T-helper 1 cell treated with Interleukin-12 subunit alpha and Interleukin-12 subunit beta and Interleukin-4 antibody, amounts not matched to agents 30 μg/mL and 1 μg/mL, for 36 hours (primary cell): Measurements from ENCODE around the gene NEO1.
"Not testable (repeated sequence)": the region's sequence is repeated elsewhere in the genome, so short reads cannot be mapped to it uniquely, and the experiment has no call there.

Experiments
- H3K27ac Mint-ChIP-seq: one replicate; pipeline ENCODE4 v1.8.0; 2021; ENCODE audit warnings: mild to moderate bottlenecking, mixed read lengths
- H3K27me3 Mint-ChIP-seq: one replicate; pipeline ENCODE4 v1.8.0; 2021; ENCODE audit warnings: low read depth, mixed read lengths
- H3K36me3 Mint-ChIP-seq: one replicate; pipeline ENCODE4 v1.8.0; 2021; ENCODE audit warnings: low read depth, mixed read lengths
- H3K4me1 Mint-ChIP-seq: one replicate; pipeline ENCODE4 v1.8.0; 2021; ENCODE audit warnings: low read depth, mixed read lengths
- H3K4me3 Mint-ChIP-seq: one replicate; pipeline ENCODE4 v1.8.0; 2021; ENCODE audit warnings: mild to moderate bottlenecking, moderate library complexity, mixed read lengths
- H3K9me3 Mint-ChIP-seq: one replicate; pipeline ENCODE4 v1.8.0; 2021; ENCODE audit warnings: mixed read lengths

The NEO1 gene

GRCh38 chr15:73212424-73212823 lies 160.2 kb downstream of the NEO1 start:
- H3K36me3 Mint-ChIP-seq: no peaks in the 10 kb centered on the region
- H3K27me3 Mint-ChIP-seq: peaks cover 6% of the 10 kb centered on the region
- H3K27ac Mint-ChIP-seq: no peak overlapping the region
- H3K4me1 Mint-ChIP-seq: no peaks in the 10 kb centered on the region
- H3K4me3 Mint-ChIP-seq: no peak overlapping the region
- H3K9me3 Mint-ChIP-seq: no peaks in the 10 kb centered on the region

- not testable (repeated sequence) for H3K4me1 Mint-ChIP-seq, H3K9me3 Mint-ChIP-seq, H3K4me3 Mint-ChIP-seq, H3K27ac Mint-ChIP-seq, H3K36me3 Mint-ChIP-seq, H3K27me3 Mint-ChIP-seq
Measured at GRCh38 chr15:73221450-73221849, 169.2 kb downstream of the NEO1 start.

- Mint-ChIP-seq H3K27me3 (no peaks in the 10 kb centered on the region), H3K9me3 (no peaks in the 10 kb centered on the region), H3K36me3 (no peaks in the 10 kb centered on the region), H3K4me3 (no peak overlapping the region), H3K27ac (no peak overlapping the region), H3K4me1 (peaks cover 1% of the 10 kb centered on the region)
Measured at GRCh38 chr15:73225358-73226015, 173.2 kb downstream of the NEO1 start.

- Mint-ChIP-seq H3K4me1 (peaks cover 1% of the 10 kb centered on the region), H3K9me3 (no peaks in the 10 kb centered on the region), H3K27me3 (no peaks in the 10 kb centered on the region), H3K36me3 (no peaks in the 10 kb centered on the region), H3K27ac (no peak overlapping the region), H3K4me3 (no peak overlapping the region)
Measured at GRCh38 chr15:73226093-73226814, 174.0 kb downstream of the NEO1 start.

- Mint-ChIP-seq H3K27me3 (no peaks in the 10 kb centered on the region), H3K36me3 (no peaks in the 10 kb centered on the region), H3K4me3 (no peak overlapping the region), H3K9me3 (no peaks in the 10 kb centered on the region), H3K27ac (no peak overlapping the region), H3K4me1 (peaks cover 1% of the 10 kb centered on the region)
Measured at GRCh38 chr15:73227433-73228056, 175.3 kb downstream of the NEO1 start.

- Mint-ChIP-seq H3K36me3 (no peaks in the 10 kb centered on the region), H3K4me3 (no peak overlapping the region), H3K27me3 (no peaks in the 10 kb centered on the region), H3K27ac (no peak overlapping the region), H3K9me3 (no peaks in the 10 kb centered on the region), H3K4me1 (no peaks in the 10 kb centered on the region)
Measured at GRCh38 chr15:73228128-73228646, 175.9 kb downstream of the NEO1 start.

GRCh38 chr15:73231661-73232419 lies 179.6 kb downstream of the NEO1 start:
- Mint-ChIP-seq H3K36me3 (no peaks in the 10 kb centered on the region), H3K27ac (no peak overlapping the region), H3K4me3 (no peak overlapping the region), H3K4me1 (no peaks in the 10 kb centered on the region), H3K27me3 (no peaks in the 10 kb centered on the region), H3K9me3 (no peaks in the 10 kb centered on the region)

- Mint-ChIP-seq H3K9me3 (no peaks in the 10 kb centered on the region), H3K4me1 (no peaks in the 10 kb centered on the region), H3K36me3 (no peaks in the 10 kb centered on the region), H3K27ac (no peak overlapping the region), H3K27me3 (no peaks in the 10 kb centered on the region), H3K4me3 (no peak overlapping the region)
Measured at GRCh38 chr15:73232776-73233175, 180.5 kb downstream of the NEO1 start.

GRCh38 chr15:73233623-73234022 lies 181.4 kb downstream of the NEO1 start:
- no peaks in the 10 kb centered on the region for H3K4me1 Mint-ChIP-seq
- H3K36me3 Mint-ChIP-seq: no peaks in the 10 kb centered on the region
- no peak overlapping the region for H3K27ac Mint-ChIP-seq
- no peaks in the 10 kb centered on the region for H3K9me3 Mint-ChIP-seq
- H3K4me3 Mint-ChIP-seq: no peak overlapping the region
- no peaks in the 10 kb centered on the region for H3K27me3 Mint-ChIP-seq

GRCh38 chr15:73237910-73238309 lies 185.6 kb downstream of the NEO1 start:
- no peaks in the 10 kb centered on the region for H3K36me3 Mint-ChIP-seq
- no peaks in the 10 kb centered on the region for H3K9me3 Mint-ChIP-seq
- H3K27ac Mint-ChIP-seq: no peak overlapping the region
- no peaks in the 10 kb centered on the region for H3K27me3 Mint-ChIP-seq
- H3K4me3 Mint-ChIP-seq: no peak overlapping the region
- no peaks in the 10 kb centered on the region for H3K4me1 Mint-ChIP-seq

- H3K27ac Mint-ChIP-seq: no peak overlapping the region
- H3K9me3 Mint-ChIP-seq: no peaks in the 10 kb centered on the region
- peaks cover 1% of the 10 kb centered on the region for H3K4me1 Mint-ChIP-seq
- no peak overlapping the region for H3K4me3 Mint-ChIP-seq
- no peaks in the 10 kb centered on the region for H3K36me3 Mint-ChIP-seq
- no peaks in the 10 kb centered on the region for H3K27me3 Mint-ChIP-seq
Measured at GRCh38 chr15:73239564-73240215, 187.4 kb downstream of the NEO1 start.

GRCh38 chr15:73240866-73241499 lies 188.7 kb downstream of the NEO1 start:
- Mint-ChIP-seq H3K27ac (no peak overlapping the region), H3K4me3 (no peak overlapping the region), H3K4me1 (peaks cover 1% of the 10 kb centered on the region), H3K9me3 (no peaks in the 10 kb centered on the region), H3K36me3 (no peaks in the 10 kb centered on the region), H3K27me3 (no peaks in the 10 kb centered on the region)

GRCh38 chr15:73244333-73244732 lies 192.1 kb downstream of the NEO1 start:
- Mint-ChIP-seq H3K36me3 (no peaks in the 10 kb centered on the region), H3K9me3 (no peaks in the 10 kb centered on the region), H3K27me3 (no peaks in the 10 kb centered on the region), H3K4me1 (peaks cover 1% of the 10 kb centered on the region), H3K27ac (no peak overlapping the region), H3K4me3 (no peak overlapping the region)

GRCh38 chr15:73246439-73246838 lies 194.2 kb downstream of the NEO1 start:
- Mint-ChIP-seq H3K27ac (no peak overlapping the region), H3K36me3 (no peaks in the 10 kb centered on the region), H3K4me1 (peaks cover 1% of the 10 kb centered on the region), H3K4me3 (no peak overlapping the region), H3K9me3 (no peaks in the 10 kb centered on the region), H3K27me3 (no peaks in the 10 kb centered on the region)
